Activated CD8-positive, alpha-beta memory T cell treated with anti-CD3 and anti-CD28 coated beads, Interleukin-2, amount 50 U/mL, for 1 hour (primary cell): ENCODE data around the gene NMB.
"Not testable (repeated sequence)": the region's sequence is repeated elsewhere in the genome, so short reads cannot be mapped to it uniquely, and the experiment has no call there.

ENCODE experiments used
- DNase-seq: peaks from one replicate; pipeline ENCODE4 v3.0.0-alpha.2; 2020; ENCODE audit errors: extremely low read depth

Gene NMB

GRCh38 chr15:84656972-84657371, 1.0 kb downstream of the NMB start:
- no peak for DNase-seq

- peak; percentile 52 for DNase-seq
Observed at GRCh38 chr15:84654689-84655453, 3.1 kb downstream of the NMB start.

GRCh38 chr15:84653910-84654688, 3.9 kb downstream of the NMB start, which contains the start of gene WDR73:
Gene WDR73, minus strand, starts transcription at chr15:84654283. Its CDS starts 9 bp downstream, at chr15:84654274.
- peak; percentile 87 for DNase-seq

DNA sequence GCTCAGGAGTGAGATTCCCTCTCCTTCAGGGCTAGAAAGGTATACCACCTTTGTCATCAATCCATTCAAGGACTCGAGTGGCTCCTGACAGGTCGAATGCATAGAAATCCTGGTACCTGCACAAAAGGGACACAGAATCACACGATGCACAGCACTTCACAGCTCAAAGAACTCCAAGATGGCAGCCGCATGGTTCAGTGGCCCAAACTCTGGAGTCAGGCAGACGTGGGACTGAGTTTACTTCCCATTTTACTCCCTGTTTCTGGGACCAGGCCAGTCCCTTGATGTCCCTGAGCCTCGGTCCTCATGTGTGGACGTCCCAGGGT, 4.5 kb downstream of the NMB start:
- no peak for DNase-seq

DNA sequence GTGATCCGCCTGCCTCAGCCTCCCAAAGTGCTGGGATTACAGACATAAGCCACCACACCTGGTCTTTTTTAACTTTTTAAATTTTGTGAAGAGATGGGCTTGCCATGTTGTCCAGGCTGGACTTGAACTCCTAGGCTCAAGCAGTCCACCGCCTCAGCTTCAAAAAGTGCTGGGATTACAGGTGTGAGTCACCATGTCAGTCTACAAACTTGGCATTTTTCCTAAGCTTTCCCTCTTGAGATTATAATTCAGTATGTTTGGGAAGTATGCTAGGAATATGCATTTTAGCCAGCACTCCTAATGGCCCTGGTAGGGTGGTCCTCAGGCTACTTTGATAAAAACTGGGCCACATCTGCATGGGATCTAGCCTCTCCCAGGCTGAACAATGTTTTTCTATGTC, 8.3 kb downstream of the NMB start:
- no peak for DNase-seq

DNA sequence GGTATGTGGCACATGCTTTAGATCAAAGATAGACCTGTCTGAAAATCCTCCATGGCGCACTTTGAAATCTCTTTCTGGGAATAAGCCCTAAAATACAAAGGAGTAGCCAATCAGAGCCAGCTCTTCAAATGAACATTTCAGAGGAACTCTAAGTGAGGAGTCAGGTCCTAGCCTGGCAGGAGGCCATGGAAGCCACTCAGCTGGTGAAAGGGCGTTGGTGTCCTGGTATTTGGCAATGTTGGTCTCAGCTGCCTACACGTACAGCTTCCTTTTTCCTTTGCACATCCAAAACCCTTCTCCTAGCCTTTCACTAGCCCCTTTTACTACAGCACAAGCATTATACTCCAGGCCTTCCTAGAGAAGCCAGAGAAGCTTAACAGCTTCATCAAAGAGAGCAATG, 9.5 kb downstream of the NMB start:
- no peak for DNase-seq

GRCh38 chr15:84647726-84648125, 10.3 kb downstream of the NMB start:
- no peak for DNase-seq

DNA sequence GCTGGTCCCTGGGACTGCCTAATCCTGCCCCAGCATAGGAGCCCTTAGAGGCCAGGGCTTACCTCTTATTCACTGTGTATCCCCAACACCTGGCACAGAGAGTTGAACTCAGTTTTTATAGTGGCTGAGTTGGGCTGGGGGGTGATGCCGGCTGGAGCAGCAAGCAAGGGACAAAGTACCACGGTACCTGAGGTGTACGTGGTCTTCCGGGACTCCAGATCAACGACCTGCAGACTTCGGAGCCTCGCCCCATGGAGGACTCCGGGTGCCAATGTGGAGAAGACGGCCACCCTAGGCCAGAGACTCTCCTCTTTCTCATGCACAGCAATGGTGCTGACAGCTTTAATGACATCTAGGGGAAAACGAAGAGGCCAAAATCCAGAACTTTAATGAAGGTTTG, 12.0 kb downstream of the NMB start:
- DNase-seq: no peak

DNA sequence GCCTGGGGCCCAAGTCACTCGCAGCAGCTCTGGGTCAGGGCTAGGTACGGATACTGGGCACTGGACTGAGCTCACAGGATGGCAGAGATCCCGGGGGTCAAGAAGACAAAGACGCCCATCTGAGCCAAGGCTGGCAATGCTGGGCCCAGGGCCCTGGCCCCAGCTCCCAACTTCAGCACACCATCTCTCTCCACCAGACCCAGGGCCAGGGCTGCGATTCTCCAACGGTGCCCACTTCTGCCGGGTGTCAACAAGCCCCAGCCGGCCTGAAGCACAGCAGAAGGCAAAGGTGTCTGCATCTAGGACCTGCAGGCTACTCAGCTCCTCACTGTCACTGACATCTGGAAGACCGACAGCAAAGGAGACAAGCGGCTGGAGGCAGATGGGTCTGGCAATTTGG, 12.5 kb downstream of the NMB start:
- no peak for DNase-seq

DNA sequence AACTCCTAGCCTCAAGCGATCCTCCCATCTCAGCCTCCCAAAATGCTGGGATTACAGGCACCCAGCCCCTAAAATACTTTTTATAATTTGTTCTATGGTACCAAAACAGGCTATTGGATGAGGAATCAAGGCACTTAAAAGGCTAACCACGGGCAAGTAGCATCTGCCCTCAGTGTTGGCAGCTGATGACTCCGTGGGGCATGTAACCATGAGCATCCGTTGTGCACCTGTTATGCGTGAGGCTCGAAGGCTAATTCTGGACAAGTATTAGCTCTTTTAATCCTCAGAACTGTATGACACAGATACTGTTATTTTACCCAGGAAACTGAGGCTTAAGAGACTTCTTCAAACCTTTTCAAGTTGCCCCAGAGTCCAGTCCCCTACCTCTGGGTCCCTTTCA, 14.2 kb downstream of the NMB start:
- DNase-seq: no peak

DNA sequence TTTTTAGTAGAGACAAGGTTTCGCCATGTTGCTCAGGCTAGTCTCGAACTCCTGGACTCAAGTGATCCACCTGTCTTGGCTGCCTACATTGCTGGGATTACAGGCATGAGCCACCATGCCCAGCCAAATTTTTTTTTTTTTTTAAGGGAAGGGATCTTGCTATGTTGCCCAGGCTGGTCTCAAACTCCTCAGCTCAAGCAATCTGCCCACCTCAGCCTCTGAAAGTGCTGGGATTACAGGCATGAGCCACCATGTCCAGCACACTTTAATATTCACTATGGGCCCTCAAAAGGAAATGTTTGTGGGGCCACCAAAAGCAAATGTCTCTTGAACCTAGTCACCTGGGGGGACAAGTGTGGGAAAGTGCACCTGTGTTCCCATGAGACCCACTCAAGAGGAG, 15.4 kb downstream of the NMB start:
- DNase-seq: not testable (repeated sequence)

DNA sequence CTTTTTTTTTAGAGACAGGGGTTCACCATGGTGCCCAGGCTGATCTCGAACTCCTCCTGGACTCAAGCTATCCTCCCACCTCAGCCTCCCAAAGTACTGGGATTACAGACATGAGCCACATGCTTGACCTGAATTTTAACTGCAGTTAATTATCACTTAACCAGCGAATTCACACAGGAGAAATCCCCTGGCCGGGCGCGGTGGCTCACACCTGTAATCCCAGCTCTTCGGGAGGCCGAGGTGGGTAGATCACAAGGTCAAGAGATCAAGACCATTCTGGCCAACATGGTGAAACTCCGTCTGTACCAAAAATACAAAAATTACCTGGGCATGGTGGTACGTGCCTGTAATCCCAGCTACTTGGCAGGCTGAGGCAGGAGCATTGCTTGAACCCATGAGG, 16.1 kb downstream of the NMB start:
- not testable (repeated sequence) for DNase-seq

DNA sequence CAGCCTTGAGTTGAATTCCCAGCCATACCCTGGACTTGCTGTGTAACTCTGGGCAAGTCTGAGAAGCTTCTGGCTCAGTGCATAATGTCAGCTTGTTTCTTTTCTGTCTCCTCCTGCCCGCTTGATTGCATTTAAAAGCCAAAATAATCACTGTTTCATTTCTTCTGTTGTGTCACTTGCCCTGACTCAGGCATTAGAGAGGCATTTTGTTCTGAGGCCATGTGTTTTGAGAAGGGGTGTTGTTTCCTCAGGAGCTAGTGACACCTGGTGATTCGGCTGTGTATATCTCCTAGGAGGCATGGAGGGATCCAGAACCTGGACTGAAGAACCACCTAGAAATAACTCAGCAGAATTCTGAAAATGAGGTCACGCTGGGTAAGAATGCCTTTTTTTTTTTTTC, 19.9 kb downstream of the NMB start:
- DNase-seq: no peak

DNA sequence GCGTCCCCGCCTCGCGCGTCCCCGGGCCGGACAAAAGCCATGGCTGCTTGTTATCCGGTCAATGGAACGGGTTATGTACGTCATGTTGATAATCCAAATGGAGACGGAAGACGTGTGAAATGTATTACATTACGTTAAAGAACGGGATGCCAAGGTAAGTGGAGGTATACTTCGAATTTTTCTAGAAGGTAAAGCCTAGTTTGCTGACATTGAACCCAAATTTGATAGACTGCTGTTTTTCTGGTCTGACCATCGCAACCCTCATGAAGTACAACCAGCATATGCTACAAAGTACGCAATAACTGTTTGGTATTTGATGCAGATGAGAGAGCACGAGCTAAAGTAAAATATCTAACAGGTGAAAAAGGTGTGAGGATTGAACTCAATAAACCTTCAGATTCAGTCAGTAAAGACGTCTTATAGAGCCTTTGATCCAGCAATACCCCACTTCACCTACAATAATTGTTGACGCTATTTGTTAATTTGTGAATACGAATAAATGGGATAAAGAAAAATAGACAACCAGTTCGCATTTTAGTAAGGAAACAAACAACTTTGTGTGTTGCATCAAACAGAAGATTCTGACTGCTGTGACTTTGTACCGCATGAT, 23.7 kb downstream of the NMB start:
- DNase-seq: no peak

DNA sequence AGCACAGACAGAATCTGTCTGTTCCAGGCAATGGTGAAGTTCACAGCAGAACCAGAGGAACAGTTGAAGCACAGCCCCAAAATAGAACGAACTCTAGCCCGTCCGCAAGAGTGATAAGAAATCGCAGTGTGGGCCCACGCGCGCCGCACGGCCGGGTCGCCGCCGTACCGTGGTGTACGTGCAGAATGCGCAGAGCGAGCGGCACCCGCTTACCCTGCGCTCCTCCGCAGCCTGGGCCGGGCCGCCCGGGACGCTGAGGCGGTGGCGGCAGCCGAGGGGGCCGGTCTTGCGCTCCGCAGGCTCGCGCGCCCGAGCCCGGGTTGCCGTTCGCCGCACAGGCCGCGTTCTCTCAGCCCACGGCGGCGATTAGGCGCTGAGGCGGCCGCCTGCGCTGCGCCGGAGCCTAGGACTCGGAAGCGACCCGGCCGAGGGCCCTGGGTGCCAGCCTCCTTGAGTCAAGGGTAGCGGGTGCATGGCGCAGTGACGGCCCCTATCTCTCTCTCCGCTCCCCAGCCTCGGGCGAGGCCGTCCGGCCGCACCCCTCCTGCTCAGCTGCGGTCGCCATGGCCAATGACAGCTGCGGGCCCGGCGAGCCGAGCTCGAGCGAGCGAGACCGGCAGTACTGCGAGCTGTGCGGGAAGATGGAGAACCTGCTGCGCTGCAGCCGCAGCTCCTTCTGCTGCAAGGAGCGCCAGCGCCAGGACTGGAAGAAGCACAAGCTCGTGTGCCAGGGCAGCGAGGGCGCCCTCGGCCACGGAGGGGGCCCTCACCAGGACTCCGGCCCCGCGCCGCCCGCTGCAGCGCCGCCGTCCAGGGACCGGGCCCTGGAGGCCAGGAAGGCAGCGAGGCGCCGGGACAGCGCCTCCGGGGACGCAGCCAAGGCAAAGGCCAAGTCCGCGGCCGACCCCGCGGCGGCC, 24.4 kb downstream of the NMB start:
- no peak for DNase-seq

DNA sequence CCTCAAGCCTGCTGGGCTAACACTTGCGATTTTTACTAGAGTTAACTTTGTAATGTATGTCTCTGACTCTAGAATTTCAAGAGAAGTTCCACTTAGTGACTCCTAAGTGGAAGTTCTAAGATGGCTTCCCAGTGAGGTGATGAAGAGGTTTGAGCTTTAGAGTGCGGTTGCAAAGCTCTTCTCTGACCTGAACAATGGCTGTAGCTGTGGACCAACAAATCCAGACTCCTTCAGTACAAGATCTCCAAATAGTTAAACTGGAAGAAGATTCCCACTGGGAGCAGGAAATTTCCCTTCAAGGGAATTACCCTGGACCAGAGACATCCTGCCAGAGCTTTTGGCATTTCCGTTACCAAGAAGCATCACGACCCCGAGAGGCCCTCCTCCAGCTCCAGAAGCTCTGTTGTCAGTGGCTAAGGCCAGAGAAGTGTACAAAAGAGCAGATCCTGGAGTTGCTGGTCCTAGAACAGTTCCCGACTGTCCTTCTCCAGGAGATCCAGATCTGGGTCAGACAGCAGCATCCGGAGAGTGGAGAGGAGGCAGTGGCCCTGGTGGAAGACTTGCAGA, 26.2 kb downstream of the NMB start:
- no peak for DNase-seq

DNA sequence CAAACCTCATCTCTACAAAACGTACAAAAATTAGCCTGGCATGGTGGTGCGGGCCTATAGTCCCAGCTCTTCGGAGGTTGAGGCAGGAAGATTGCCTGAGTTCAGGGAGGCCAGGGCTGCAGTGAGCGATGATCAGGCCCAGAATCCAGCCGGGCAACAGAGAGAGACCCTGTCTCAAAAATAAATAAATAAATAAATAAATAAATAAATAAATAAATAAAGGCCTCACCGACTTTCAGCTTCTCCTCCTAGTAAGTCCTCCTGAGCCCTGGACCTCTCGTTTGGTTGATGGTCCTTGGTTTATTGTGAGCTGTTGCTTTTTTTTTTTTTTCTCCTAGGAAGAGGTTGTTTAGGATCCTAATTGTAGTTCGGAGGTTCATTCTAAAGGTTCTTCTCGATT, 29.0 kb downstream of the NMB start:
- DNase-seq: no peak

GRCh38 chr15:84625123-84625522, 32.9 kb downstream of the NMB start:
- DNase-seq: no peak

GRCh38 chr15:84624359-84624758, 33.6 kb downstream of the NMB start:
- no peak for DNase-seq

- no peak for DNase-seq
Observed at GRCh38 chr15:84621358-84621979, 36.5 kb downstream of the NMB start.

GRCh38 chr15:84620626-84621025, 37.4 kb downstream of the NMB start:
- DNase-seq: no peak
